Activated CD4-positive, alpha-beta T cell treated with anti-CD3 and anti-CD28 coated beads for 24 hours (primary cell): ENCODE results near the gene ATOSB.

Experiments
- DNase-seq, 2 donors: peaks; one replicate each; pipeline ENCODE4 v3.0.0-alpha.2; 2020; ENCODE audit warnings: low read depth in 2 of 2

ATOSB gene

GRCh38 chr9:35054871-35055644 lies 60.6 kb downstream of the ATOSB start:
- no peak for DNase-seq

DNA sequence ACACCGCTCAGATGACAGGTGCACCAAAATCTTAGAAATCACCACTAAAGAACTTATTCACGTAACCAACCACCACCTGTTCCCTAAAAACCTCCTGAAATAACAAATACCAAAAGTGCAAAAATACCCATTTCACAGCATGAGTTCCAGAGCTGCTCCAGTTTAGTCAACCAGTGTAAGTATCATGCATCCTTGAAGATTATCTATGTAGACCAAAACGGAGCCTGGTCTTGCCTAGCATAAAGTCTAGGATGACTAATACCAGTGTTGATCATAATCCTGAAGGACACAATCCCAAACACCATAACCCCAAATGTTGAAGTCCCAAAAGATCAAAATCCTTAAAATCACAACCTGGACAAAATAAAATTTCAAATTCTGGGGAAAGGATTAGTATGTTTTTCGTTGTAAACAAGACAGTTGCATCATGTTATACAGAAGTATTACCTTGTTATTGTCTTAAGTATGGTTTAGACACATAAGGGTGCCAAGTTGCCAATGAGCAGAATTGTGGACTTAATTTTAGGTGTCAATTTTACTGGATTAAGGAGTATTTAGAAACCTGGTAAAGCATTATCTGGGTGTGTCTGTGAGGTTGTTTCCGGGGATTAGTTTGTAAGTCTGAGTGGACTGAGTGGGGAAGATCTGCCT lies 61.4 kb downstream of the ATOSB start:
- no peak for DNase-seq
